Breast epithelium (tissue), 4 donors: ENCODE results near the gene BRD7. TPM values are rescaled to one million over a fixed set of nuclear protein-coding genes. Genes with fewer than 3 reads are reported as not detected.

Experiments
- DNase-seq, 2 donors: peaks; one replicate each; pipeline ENCODE4 v3.0.0-alpha.2; 2019; ENCODE audit warnings: low spot score in 2 of 2
- H3K27ac ChIP-seq, 2 donors: fragments of 200-600 bp; sonication (generic) in 1 of 2; one replicate each; pipeline ENCODE4 v1.5.1; 2016 to 2019; ENCODE audit warnings: mild to moderate bottlenecking in 1 of 2
- H3K27me3 ChIP-seq, 2 donors: fragments of 200-600 bp; sonication (generic) in 1 of 2; one replicate each; pipeline versions ENCODE4 v1.5.1 to v1.6.0; 2017 to 2019; ENCODE audit warnings: control low read depth in 1 of 2, mild to moderate bottlenecking in 1 of 2
- H3K36me3 ChIP-seq: fragments of 200-600 bp; one replicate; pipeline ENCODE4 v1.5.1; 2019
- H3K4me1 ChIP-seq, 2 donors: fragments of 200-600 bp; sonication (generic); one replicate each; pipeline ENCODE4 v1.5.1; 2016 to 2019; ENCODE audit warnings: control low read depth in 1 of 2
- H3K4me3 ChIP-seq, 3 donors: fragments of 200-600 bp; sonication (generic); 1 replicate in 2 of 3; 2 replicates in 1 of 3; pipeline ENCODE4 v1.5.1; 2016 to 2019; ENCODE audit warnings: mild to moderate bottlenecking in 3 of 3, moderate library complexity in 2 of 3
- H3K9me3 ChIP-seq, 2 donors: fragments of 200-600 bp; sonication (generic) in 1 of 2; one replicate each; pipeline ENCODE4 v1.5.1; 2016 to 2019; ENCODE audit warnings: control low read depth in 1 of 2
- POLR2A ChIP-seq: fragments of 450-650 bp; IDR thresholded peaks from one replicate; pipeline ENCODE4 v1.6.1; 2016; ENCODE audit warnings: antibody characterized with exemption, mild to moderate bottlenecking, moderate library complexity
- POLR2AphosphoS5 ChIP-seq, 3 donors: sonication (generic); formaldehyde crosslinking; IDR thresholded peaks; one replicate each; pipeline ENCODE4 v1.6.1; 2017; ENCODE audit warnings: antibody characterized with exemption in 3 of 3
- intact Hi-C: fragments of 100-400 bp; cut with DNase I; formaldehyde crosslinking; loops from one replicate; pipeline ENCODE4 v1.15.1; 2023; ENCODE audit warnings: low total_unique reads
- total RNA-seq, 3 donors: library from RNA; depleted of rRNA; stranded (reverse); fragments of >200 nt; gene quantifications; one replicate each; pipeline ENCODE4 v1.1.0, GENCODE V29; 2016
- TF ChIP-seq, protein P1 (sequence below), 3 donors: fragments of 450-650 bp; IDR thresholded peaks; one replicate each; pipeline ENCODE4 v1.5.1; 2016 to 2017; ENCODE audit warnings: antibody characterized with exemption in 3 of 3, mild to moderate bottlenecking in 3 of 3, moderate library complexity in 3 of 3

Gene BRD7
- total RNA-seq, 3 donors from 2014 or later = 42.0 to 53.9 (median 43.0) TPM

DNA sequence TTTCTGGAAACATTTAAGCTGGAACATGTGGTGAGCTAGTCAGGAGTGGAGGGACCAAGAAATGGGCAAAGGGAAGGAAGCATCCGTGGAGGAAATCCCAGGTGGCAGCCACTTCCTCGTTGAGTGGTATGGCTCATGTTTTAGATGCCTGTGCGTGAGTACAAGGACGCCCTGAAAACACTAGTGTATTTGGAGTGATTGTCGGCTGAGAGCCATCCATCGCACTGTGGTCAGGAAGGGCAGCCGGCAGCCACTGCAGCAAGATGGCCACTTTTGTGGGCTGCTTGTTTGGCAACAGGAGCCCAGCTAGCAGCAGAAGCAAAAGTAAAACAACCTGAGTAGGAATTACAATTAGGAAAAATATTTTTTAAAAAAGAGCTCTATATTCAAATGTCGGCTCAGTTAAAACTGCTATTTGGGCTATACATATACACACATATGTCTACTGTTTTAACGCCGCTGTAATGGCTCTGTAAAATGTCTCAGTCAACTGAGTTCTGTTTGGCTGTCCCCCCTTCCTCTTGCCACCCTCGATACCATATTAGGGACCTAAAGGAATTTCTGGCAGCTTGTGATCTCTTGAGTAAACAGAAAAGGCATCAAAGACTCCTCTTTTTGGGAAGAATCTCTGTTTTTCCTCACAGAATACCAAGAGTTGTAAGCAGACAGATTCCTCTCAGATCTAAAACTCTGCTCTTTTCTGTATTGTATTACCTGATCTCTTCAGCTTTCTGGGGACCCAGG, 39.2 kb downstream of the BRD7 start:
- H3K4me3 ChIP-seq = no peak overlapping the region

DNA sequence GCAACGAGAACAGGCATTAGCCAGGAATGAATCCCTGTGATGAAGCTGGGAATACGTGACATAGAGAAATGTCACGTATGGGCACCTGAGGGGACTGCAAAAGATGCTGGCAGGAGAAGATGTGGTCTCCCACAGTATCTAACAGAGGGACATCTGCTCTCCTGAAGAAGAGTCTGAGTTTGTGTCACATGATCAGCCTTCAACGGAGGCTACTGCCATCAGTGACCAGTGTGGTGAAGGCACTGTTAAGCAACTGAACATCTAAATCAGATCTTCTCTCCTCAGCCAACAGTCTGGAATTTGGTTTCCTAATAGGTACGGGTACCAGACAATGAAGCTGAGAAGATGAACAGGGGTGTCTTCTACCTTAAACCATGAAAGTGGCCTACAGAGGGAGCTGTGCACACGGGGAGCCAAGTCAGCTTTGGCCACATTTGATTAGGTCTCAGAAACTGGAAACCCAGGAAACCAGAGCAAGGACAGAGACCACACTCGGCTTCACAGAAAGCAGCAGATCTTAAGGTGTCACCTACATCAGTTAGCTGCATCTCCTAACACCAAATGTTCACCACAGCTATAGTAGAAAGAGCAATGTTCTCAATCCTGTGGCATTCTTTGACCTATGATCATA, 41.8 kb downstream of the BRD7 start:
- DNase-seq = no peak
- Histone ChIP-seq H3K4me3 (no peak overlapping the region), H3K27ac (no peak overlapping the region), H3K36me3 (no peaks in the 10 kb centered on the region), H3K4me1 (no peaks in the 10 kb centered on the region), H3K9me3 (no peaks in the 10 kb centered on the region), H3K27me3 (no peaks in the 10 kb centered on the region)
- intact Hi-C loops = no loop called here
- TF ChIP-seq, protein P1, sequence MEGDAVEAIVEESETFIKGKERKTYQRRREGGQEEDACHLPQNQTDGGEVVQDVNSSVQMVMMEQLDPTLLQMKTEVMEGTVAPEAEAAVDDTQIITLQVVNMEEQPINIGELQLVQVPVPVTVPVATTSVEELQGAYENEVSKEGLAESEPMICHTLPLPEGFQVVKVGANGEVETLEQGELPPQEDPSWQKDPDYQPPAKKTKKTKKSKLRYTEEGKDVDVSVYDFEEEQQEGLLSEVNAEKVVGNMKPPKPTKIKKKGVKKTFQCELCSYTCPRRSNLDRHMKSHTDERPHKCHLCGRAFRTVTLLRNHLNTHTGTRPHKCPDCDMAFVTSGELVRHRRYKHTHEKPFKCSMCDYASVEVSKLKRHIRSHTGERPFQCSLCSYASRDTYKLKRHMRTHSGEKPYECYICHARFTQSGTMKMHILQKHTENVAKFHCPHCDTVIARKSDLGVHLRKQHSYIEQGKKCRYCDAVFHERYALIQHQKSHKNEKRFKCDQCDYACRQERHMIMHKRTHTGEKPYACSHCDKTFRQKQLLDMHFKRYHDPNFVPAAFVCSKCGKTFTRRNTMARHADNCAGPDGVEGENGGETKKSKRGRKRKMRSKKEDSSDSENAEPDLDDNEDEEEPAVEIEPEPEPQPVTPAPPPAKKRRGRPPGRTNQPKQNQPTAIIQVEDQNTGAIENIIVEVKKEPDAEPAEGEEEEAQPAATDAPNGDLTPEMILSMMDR (IDR thresholded peaks at IDR 0.05) = peak in 1 of 3 donors; percentile 24
- no peak for TF ChIP-seq POLR2AphosphoS5 (IDR thresholded peaks at IDR 0.05)

More for the DNA sequence above, 39.2 kb downstream of the BRD7 start:
- Histone ChIP-seq H3K27ac (no peak overlapping the region), H3K4me1 (no peaks in the 10 kb centered on the region), H3K36me3 (no peaks in the 10 kb centered on the region), H3K27me3 (no peaks in the 10 kb centered on the region), H3K9me3 (no peaks in the 10 kb centered on the region)
- DNase-seq = no peak
- intact Hi-C loops = no loop called here
- TF ChIP-seq, protein P1 (IDR thresholded peaks at IDR 0.05) = no peak
- TF ChIP-seq POLR2AphosphoS5 (IDR thresholded peaks at IDR 0.05) (no peak), POLR2A (no peak)

DNA sequence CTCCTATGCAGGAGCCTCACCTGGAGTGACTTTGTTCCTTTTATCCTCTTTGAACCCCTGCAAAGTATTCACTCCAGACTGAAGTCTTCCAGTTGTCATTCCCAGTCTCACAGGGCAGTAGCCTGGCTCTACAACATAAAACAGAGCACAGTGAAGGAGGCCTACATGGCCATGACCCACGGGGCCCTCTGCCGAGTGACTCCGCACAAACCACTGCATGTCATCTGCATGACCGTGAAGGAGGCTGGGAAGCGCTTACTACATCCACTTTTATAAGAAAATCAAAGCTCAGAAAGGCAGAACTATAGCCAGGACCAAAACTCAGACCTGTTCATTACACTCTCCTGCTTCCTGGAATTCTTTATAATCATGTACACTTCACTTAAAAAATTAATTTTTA, 42.5 kb downstream of the BRD7 start:
- H3K27ac ChIP-seq = no peak overlapping the region
- DNase-seq = no peak
- TF ChIP-seq, protein P1 (IDR thresholded peaks at IDR 0.05) = no peak
- TF ChIP-seq POLR2AphosphoS5 (IDR thresholded peaks at IDR 0.05) = no peak
- no peak for TF ChIP-seq POLR2A
- no peaks in the 10 kb centered on the region for H3K9me3 ChIP-seq
- H3K36me3 ChIP-seq = no peaks in the 10 kb centered on the region
- no peaks in the 10 kb centered on the region for H3K27me3 ChIP-seq
- intact Hi-C loops = no loop called here
- H3K4me1 ChIP-seq = no peaks in the 10 kb centered on the region
- no peak overlapping the region for H3K4me3 ChIP-seq

DNA sequence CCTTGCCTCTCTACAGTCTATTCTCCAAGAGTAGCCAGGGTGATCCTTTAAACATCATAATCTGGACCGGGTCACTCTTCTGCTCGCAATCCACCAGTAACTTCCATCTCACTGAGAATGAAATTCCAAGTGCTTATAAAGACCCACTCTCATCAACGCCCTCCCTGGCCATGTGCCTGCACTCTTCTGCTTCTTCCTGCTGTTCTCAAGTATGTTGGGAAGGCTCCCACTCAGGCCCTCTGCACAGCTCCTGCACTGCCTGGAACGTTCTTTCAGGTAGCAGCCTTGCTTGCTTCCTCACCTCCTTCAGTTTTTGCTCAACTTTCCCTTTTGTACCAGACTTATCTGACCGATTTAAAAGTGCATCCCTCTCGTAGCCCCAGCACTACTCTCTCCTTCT, 44.4 kb downstream of the BRD7 start:
- TF ChIP-seq POLR2A = no peak
- TF ChIP-seq POLR2AphosphoS5 (IDR thresholded peaks at IDR 0.05) = no peak
- TF ChIP-seq, protein P1 (IDR thresholded peaks at IDR 0.05) = no peak
- Histone ChIP-seq H3K9me3 (no peaks in the 10 kb centered on the region), H3K4me1 (no peaks in the 10 kb centered on the region), H3K4me3 (no peak overlapping the region), H3K36me3 (no peaks in the 10 kb centered on the region), H3K27me3 (no peaks in the 10 kb centered on the region), H3K27ac (no peak overlapping the region)
- intact Hi-C loops = no loop called here
- no peak for DNase-seq

DNA sequence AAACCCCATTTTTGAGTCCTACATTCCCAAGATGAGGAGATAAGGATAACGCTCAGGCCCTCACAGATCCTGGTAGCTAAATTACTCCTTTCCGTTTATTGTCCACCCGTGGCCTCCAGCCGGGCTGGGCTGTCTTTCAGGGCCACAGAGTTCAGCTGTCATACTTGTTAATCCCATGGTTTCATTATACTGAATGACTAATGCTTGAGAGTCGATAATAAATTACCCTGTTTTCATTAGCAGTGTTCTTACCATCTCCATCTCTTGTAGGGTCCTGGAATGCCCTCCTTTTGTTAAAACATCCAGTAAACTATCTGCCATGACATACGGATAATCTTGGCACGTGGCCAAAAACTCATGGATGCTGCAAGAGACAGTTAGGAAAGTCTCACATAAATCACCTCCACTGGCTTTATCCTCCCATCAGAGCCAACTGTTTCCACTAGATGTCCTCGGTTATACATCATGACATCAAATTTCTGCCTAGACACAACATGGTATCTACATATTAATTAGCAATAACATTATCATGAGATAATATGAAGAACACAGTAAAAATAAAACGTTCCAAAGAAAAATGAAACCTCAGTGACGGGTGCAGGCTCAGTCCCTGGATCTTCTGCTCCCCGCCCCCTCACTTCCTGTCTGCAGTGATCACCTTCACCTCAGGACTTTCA, 45.3 kb downstream of the BRD7 start:
- H3K36me3 ChIP-seq = no peaks in the 10 kb centered on the region

More for the DNA sequence above, 45.3 kb downstream of the BRD7 start:
- Histone ChIP-seq H3K27me3 (no peaks in the 10 kb centered on the region), H3K9me3 (no peaks in the 10 kb centered on the region), H3K4me3 (no peak overlapping the region), H3K4me1 (no peaks in the 10 kb centered on the region), H3K27ac (no peak overlapping the region)
- intact Hi-C loops = no loop called here
- TF ChIP-seq POLR2A (no peak), POLR2AphosphoS5 (IDR thresholded peaks at IDR 0.05) (no peak)
- TF ChIP-seq, protein P1 (IDR thresholded peaks at IDR 0.05) = no peak
- DNase-seq = no peak
